ENCODE measurements around the gene LRAT. TPM values are rescaled to one million over a fixed set of nuclear protein-coding genes. Genes with fewer than 3 reads are reported as not detected.
A peak's percentile ranks its signal among the peaks of the same experiment; 100 is the strongest.

LRAT gene
- total RNA-seq, 2 donors from 2014 or later, result not detected

- Mint-ChIP-seq H3K27me3 (peaks cover 27% of the 10 kb centered on the region), H3K36me3 (ENCODE audit: low read depth) (no peaks in the 10 kb centered on the region), H3K4me1 (peaks cover under 1% of the 10 kb centered on the region), H3K27ac (no peak overlapping the region), H3K4me3 (no peak overlapping the region)
- H3K9me3 ChIP-seq (ENCODE audit: control insufficient read depth, low read length, poor library complexity, severe bottlenecking), result no peaks in the 10 kb centered on the region
- DNase-seq (no peak), ATAC-seq (no peak)
Observed at GRCh38 chr4:154736770-154737169, 7.0 kb upstream of the LRAT start.

- Mint-ChIP-seq H3K27me3 (peaks cover 40% of the 10 kb centered on the region), H3K27ac (no peak overlapping the region), H3K36me3 (ENCODE audit: low read depth) (no peaks in the 10 kb centered on the region), H3K4me3 (no peak overlapping the region), H3K4me1 (peaks cover 5% of the 10 kb centered on the region)
- no peak for ATAC-seq
- DNase-seq, result no peak
- H3K9me3 ChIP-seq (ENCODE audit: control insufficient read depth, low read length, poor library complexity, severe bottlenecking), result no peaks in the 10 kb centered on the region
Observed at GRCh38 chr4:154738426-154738825, 5.4 kb upstream of the LRAT start.

- Mint-ChIP-seq H3K27me3 (peaks cover 46% of the 10 kb centered on the region), H3K27ac (no peak overlapping the region), H3K4me3 (no peak overlapping the region), H3K36me3 (ENCODE audit: low read depth) (no peaks in the 10 kb centered on the region), H3K4me1 (peaks cover 9% of the 10 kb centered on the region)
- no peak for DNase-seq
- H3K9me3 ChIP-seq (ENCODE audit: control insufficient read depth, low read length, poor library complexity, severe bottlenecking), result no peaks in the 10 kb centered on the region
- no peak for ATAC-seq
Observed at GRCh38 chr4:154739111-154739510, 4.7 kb upstream of the LRAT start.

- H3K4me3 Mint-ChIP-seq, result no peak overlapping the region
- H3K27me3 Mint-ChIP-seq, result peaks cover 60% of the 10 kb centered on the region
Observed at GRCh38 chr4:154740462-154740861, 3.3 kb upstream of the LRAT start.

DNA sequence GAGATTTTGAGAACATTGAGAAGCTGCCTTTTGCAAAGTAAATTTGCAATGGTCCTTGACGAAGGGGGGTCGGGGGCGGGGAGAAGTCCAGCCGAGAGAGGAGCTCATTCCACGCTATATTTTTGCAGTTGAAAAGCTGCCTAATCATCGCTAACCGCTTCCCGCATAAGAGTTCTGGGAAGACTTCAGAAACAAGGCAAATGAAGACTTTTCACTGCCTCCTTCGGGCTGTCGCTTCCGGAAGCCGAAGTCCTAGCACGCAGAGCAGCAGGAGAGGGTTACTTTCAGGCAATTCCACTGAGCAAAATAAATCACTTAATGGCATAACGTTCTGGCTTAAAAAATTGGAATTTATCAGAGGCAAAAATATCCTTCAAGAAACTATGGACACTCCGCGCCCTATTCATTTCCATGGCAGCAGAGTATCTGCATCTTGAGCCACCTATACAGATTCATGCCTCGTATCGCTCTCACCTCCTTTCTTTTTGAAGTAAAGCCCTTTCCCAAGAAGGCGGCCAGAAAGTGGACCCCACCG lies 2.6 kb upstream of the LRAT start:
- Mint-ChIP-seq H3K27ac (no peak overlapping the region), H3K4me3 (no peak overlapping the region), H3K27me3 (peaks cover 63% of the 10 kb centered on the region), H3K4me1 (peaks cover 13% of the 10 kb centered on the region), H3K36me3 (ENCODE audit: low read depth) (no peaks in the 10 kb centered on the region)
- ATAC-seq (no peak), DNase-seq (no peak)
- no peaks in the 10 kb centered on the region for H3K9me3 ChIP-seq (ENCODE audit: control insufficient read depth, low read length, poor library complexity, severe bottlenecking)

More at GRCh38 chr4:154740462-154740861, 3.3 kb upstream of the LRAT start:
- no peak overlapping the region for H3K27ac Mint-ChIP-seq
- ATAC-seq, result no peak
- H3K4me1 Mint-ChIP-seq, result peaks cover 13% of the 10 kb centered on the region
- H3K9me3 ChIP-seq (ENCODE audit: control insufficient read depth, low read length, poor library complexity, severe bottlenecking), result no peaks in the 10 kb centered on the region
- no peaks in the 10 kb centered on the region for H3K36me3 Mint-ChIP-seq (ENCODE audit: low read depth)
- no peak for DNase-seq

DNA sequence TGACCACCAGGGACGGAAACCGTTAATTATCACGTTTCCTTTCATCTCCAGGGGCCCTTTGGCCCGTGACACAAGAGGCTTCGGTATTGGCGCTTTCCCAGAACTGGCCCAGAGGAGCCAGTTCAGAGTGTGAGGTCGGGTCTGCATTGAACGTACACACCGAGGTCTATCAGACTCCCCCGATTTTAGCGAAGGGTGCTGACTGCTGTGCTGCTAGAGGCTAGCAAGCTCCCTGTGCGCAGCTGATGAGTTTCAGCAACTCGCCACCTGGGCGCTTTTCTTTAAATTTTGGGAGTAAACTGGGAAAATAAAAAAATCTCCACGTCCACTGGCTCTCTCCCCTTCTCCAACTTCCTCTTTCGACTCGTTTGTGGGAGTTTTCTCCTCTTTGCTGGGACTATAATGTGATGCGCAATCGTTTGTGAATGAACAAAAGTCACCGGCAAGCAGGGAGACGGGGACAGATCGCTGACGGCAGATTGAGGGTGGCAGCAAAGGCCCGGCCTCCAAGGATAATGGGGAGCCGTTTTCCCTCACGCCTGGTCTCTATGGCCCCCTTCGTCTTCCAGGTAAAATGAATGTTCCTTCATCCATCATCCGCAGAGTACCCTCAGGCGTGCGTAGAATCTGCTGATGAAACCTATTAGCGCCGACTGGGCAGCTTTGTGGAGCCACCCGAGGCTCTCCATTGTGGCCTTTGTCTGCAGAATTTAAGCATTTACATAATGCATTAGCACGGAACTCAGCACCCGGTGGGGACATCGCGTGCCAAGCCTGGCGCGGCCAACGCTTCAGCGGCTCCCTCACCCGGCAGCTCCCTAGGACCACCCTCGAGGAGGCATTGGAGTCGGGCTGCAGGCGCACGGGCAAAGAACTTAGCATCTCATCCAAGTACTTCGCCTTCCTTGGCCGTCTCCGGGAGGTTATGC lies 1.6 kb upstream of the LRAT start:
- H3K36me3 Mint-ChIP-seq (ENCODE audit: low read depth), result no peaks in the 10 kb centered on the region
- DNase-seq (no peak), ATAC-seq (no peak)
- H3K27me3 Mint-ChIP-seq, result peaks cover 72% of the 10 kb centered on the region
- peaks cover 13% of the 10 kb centered on the region for H3K4me1 Mint-ChIP-seq
- H3K27ac Mint-ChIP-seq, result no peak overlapping the region
- H3K4me3 Mint-ChIP-seq, result peak overlapping the region; percentile 70
- no peaks in the 10 kb centered on the region for H3K9me3 ChIP-seq (ENCODE audit: control insufficient read depth, low read length, poor library complexity, severe bottlenecking)

- H3K27ac Mint-ChIP-seq, result peak overlapping the region; percentile 45
- H3K27me3 Mint-ChIP-seq, result peaks cover 80% of the 10 kb centered on the region
- H3K36me3 Mint-ChIP-seq (ENCODE audit: low read depth), result no peaks in the 10 kb centered on the region
Observed at GRCh38 chr4:154744341-154744926, 634 bp downstream of the LRAT start.

DNA sequence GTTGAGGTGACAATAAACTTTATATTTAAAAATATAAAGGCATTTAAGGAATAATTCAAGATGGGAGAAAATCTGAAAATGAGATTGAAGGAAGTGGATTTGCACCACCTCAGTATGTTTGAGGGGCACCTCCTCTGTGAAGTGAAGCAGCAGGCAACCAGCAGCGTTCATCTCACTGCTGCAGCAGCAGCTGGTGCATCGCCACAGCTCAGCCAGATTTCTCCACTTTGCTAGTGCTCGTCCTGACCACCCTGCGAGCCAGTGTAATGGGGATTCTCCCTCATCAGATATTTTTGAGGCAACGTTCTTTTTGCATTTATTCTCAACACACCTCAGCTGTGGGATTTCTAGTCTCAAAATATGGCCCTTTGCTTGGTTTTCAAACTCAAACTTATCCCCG lies 13.9 kb downstream of the LRAT start:
- H3K27ac Mint-ChIP-seq, result no peak overlapping the region
- ATAC-seq, result no peak

More at GRCh38 chr4:154744341-154744926, 634 bp downstream of the LRAT start:
- Mint-ChIP-seq H3K4me3 (peak overlapping the region; percentile 94), H3K4me1 (peaks cover 13% of the 10 kb centered on the region)
- no peaks in the 10 kb centered on the region for H3K9me3 ChIP-seq (ENCODE audit: control insufficient read depth, low read length, poor library complexity, severe bottlenecking)
- ATAC-seq, result no peak
- DNase-seq, result no peak

DNA sequence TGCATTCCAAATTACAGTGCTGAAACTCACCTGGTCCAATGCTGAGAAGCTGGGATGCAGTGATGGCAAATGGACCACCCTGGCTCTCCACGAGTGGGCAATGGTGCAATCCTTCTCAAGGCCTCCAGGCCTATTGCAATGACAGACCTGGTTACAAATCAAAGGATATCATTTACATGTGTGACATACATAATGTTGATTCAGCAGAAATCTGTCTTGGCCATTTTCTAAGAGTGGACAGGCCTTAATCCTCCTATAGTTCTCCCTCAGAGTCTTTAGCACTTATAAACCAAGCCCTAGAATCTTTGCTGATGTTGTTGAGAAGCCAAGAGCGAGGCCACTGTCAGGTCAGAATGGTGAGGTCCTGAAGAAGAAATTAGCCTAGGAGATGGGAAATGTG lies 17.1 kb downstream of the LRAT start:
- no peak overlapping the region for H3K27ac Mint-ChIP-seq
- H3K9me3 ChIP-seq (ENCODE audit: control insufficient read depth, low read length, poor library complexity, severe bottlenecking), result no peaks in the 10 kb centered on the region
- H3K4me1 Mint-ChIP-seq, result no peaks in the 10 kb centered on the region
- H3K36me3 Mint-ChIP-seq (ENCODE audit: low read depth), result no peaks in the 10 kb centered on the region
- no peak for ATAC-seq
- no peak overlapping the region for H3K4me3 Mint-ChIP-seq
- H3K27me3 Mint-ChIP-seq, result peaks cover 17% of the 10 kb centered on the region
- DNase-seq, result no peak

More for the DNA sequence above, 13.9 kb downstream of the LRAT start:
- Mint-ChIP-seq H3K4me3 (no peak overlapping the region), H3K36me3 (ENCODE audit: low read depth) (no peaks in the 10 kb centered on the region), H3K4me1 (no peaks in the 10 kb centered on the region), H3K27me3 (peaks cover 33% of the 10 kb centered on the region)
- no peak for DNase-seq
- H3K9me3 ChIP-seq (ENCODE audit: control insufficient read depth, low read length, poor library complexity, severe bottlenecking), result no peaks in the 10 kb centered on the region

GRCh38 chr4:154778264-154778663 lies 34.5 kb downstream of the LRAT start:
- Mint-ChIP-seq H3K4me1 (no peaks in the 10 kb centered on the region), H3K27ac (no peak overlapping the region), H3K27me3 (peaks cover 29% of the 10 kb centered on the region), H3K4me3 (no peak overlapping the region), H3K36me3 (ENCODE audit: low read depth) (no peaks in the 10 kb centered on the region)
- no peaks in the 10 kb centered on the region for H3K9me3 ChIP-seq (ENCODE audit: control insufficient read depth, low read length, poor library complexity, severe bottlenecking)
- DNase-seq (no peak), ATAC-seq (no peak)

GRCh38 chr4:154779362-154779947 lies 35.7 kb downstream of the LRAT start:
- H3K4me1 Mint-ChIP-seq, result no peaks in the 10 kb centered on the region
- H3K9me3 ChIP-seq (ENCODE audit: control insufficient read depth, low read length, poor library complexity, severe bottlenecking), result no peaks in the 10 kb centered on the region
- H3K36me3 Mint-ChIP-seq (ENCODE audit: low read depth), result no peaks in the 10 kb centered on the region
- DNase-seq, result no peak
- ATAC-seq, result no peak
- H3K27ac Mint-ChIP-seq, result no peak overlapping the region
- H3K4me3 Mint-ChIP-seq, result no peak overlapping the region
- peaks cover 29% of the 10 kb centered on the region for H3K27me3 Mint-ChIP-seq

DNA sequence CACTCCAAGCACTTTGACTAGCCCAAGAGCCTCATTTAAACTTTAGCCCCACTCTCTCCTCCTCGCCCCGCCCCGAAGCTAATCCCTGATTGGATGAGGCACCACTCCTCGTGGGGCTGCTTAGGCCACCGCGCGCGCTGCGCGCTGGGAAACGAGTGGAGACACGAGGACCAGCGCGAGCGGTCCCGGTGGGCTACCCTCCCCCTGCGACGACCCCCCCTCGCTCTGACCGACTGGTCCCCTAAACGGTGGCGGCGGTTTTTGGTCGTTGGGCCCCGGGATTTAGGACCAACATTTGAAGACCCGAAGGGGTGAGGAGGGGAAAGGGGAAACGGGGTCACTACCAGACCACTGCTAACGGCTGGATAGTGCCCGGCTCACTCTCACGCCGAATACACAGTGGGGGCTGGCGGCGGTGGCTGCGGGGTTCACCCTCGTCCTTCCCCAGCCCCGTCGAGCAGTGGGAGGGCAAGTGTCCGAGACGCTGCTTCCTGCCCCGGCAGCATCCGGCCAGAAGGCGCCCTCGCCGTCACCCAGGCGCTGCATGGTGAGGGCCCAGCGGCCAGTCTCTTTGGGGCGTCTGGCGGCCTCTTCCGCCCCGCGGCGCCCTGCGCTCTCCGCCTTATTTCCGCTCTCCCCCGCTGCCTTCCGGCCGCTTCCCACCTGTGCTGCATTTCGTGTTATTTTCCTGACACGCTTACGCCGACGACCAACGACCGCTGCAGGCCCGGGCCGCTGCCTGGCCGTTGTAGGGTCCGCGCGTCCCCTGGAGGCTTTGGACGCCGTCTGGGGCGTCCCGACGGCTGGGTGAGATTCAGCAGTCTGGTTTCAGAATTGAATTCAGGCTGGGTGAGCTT lies 37.6 kb downstream of the LRAT start, which contains the start of gene RBM46:
Gene RBM46, plus strand, starts transcription at position 147 of the 857 bp plus-strand sequence. CDS start 15,481 bp downstream, outside the sequence.
- no peak for ATAC-seq
- DNase-seq, result no peak

More for the DNA sequence above, 37.6 kb downstream of the LRAT start, which contains the start of gene RBM46:
- peaks cover 29% of the 10 kb centered on the region for H3K27me3 Mint-ChIP-seq
- no peaks in the 10 kb centered on the region for H3K9me3 ChIP-seq (ENCODE audit: control insufficient read depth, low read length, poor library complexity, severe bottlenecking)
- H3K4me3 Mint-ChIP-seq, result no peak within 1 kb of the TSS
- no peak within 1 kb of the TSS for H3K27ac Mint-ChIP-seq
- H3K4me1 Mint-ChIP-seq, result no peaks in the 10 kb centered on the region
- no peaks in the 10 kb centered on the region for H3K36me3 Mint-ChIP-seq (ENCODE audit: low read depth)

All from T-helper 17 cell (primary cell).